ENCODE data around the gene UCK2. TPM values are rescaled to one million over a fixed set of nuclear protein-coding genes. Genes with fewer than 3 reads are reported as not detected.

The UCK2 gene
- total and polyA plus RNA-seq, 9 of the 15 experiments (the other 6 are each of a cell fraction or from before 2014, with no cell fraction given): 71.6 to 145 (median 95.8) TPM

DNA sequence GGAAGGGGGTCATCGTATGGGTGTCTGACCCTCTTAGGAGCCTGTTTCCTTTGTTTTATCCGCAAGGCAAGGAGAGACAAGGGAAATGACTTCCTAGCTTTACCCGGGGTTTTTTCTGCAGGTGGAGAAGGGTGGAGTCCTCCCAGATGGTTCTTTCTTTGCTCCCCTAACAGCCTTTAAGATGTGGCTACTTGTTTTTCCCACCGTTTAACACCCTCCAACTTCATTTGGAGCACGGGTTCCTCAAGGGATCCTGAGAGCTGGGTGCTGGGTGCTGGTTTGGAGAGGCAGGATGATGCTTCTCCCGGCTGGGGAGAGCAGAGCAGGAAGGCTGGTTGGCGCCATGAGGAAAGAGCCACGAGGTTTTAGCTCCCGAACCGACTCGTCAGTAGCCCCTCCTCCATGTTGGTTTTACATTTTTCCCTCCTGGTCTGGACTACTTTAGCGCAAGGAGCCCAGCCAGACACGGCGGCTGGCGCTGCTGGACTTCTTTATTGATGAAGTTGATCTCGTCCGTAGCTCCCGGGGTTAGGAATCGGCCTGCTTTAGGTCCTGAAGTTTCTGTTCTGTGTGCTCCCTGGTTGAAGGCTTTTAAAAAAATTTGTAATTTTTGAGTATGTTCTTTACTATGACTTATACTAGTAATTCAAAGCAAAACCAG is 1.4 kb downstream of the UCK2 start (continued):
- TF ChIP-seq, protein P1, sequence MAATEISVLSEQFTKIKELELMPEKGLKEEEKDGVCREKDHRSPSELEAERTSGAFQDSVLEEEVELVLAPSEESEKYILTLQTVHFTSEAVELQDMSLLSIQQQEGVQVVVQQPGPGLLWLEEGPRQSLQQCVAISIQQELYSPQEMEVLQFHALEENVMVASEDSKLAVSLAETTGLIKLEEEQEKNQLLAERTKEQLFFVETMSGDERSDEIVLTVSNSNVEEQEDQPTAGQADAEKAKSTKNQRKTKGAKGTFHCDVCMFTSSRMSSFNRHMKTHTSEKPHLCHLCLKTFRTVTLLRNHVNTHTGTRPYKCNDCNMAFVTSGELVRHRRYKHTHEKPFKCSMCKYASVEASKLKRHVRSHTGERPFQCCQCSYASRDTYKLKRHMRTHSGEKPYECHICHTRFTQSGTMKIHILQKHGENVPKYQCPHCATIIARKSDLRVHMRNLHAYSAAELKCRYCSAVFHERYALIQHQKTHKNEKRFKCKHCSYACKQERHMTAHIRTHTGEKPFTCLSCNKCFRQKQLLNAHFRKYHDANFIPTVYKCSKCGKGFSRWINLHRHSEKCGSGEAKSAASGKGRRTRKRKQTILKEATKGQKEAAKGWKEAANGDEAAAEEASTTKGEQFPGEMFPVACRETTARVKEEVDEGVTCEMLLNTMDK (IDR thresholded peaks at IDR 0.05; ENCODE audit: borderline replicate concordance, insufficient read depth, low read depth, low read length, poor library complexity, severe bottlenecking): no peak
- TF ChIP-seq TAF9B (IDR thresholded peaks at IDR 0.05; ENCODE audit: partially characterized antibody) (peak; percentile 86), NUFIP1 (IDR thresholded peaks at IDR 0.05; ENCODE audit: partially characterized antibody) (no peak), SETDB1 (IDR thresholded peaks at IDR 0.05; ENCODE audit: low read length) (no peak), NFRKB (IDR thresholded peaks at IDR 0.05; ENCODE audit: low read depth) (peak; percentile 95), DACH1 (IDR thresholded peaks at IDR 0.05; ENCODE audit: partially characterized antibody) (no peak), TCF7L2 (IDR thresholded peaks at IDR 0.05; ENCODE audit: low read depth, low read length) (no peak), SRSF1 (IDR thresholded peaks at IDR 0.05; ENCODE audit: low read depth, low read length) (no peak), MEIS2 (IDR thresholded peaks at IDR 0.05; ENCODE audit: partially characterized antibody) (no peak), EWSR1 (IDR thresholded peaks at IDR 0.05; ENCODE audit: borderline replicate concordance, low read depth, partially characterized antibody) (no peak), GATAD2A (IDR thresholded peaks at IDR 0.05) (no peak), FOXK2 (conservative IDR thresholded peaks at IDR 0.05 in 1 of 2, IDR thresholded peaks at IDR 0.05 in 1 of 2; ENCODE audit: low read depth in 2 of 2) (no peak; a peak in 1 of 4 replicates), ZFP36 (IDR thresholded peaks at IDR 0.05; ENCODE audit: low read depth, low read length, partially characterized antibody) (no peak), CHD2 (IDR thresholded peaks at IDR 0.05; ENCODE audit: low read depth, low read length) (0 out of 2 replicates have a peak, but pooled peaks have one; percentile 40), TARDBP (IDR thresholded peaks at IDR 0.05) (no peak), CBX8 (IDR thresholded peaks at IDR 0.05; ENCODE audit: borderline replicate concordance, extremely low read depth, low read depth, low read length, poor library complexity, severe bottlenecking) (no peak), CAMTA2 (CRISPR knock-in tag; conservative IDR thresholded peaks at IDR 0.05) (no peak), JUNB (CRISPR knock-in tag; conservative IDR thresholded peaks at IDR 0.05) (no peak), MCM7 (IDR thresholded peaks at IDR 0.05) (no peak), HMG20A (CRISPR knock-in tag; conservative IDR thresholded peaks at IDR 0.05) (no peak), SNRNP70 (optimal IDR thresholded peaks at IDR 0.05; ENCODE audit: low read depth, low read length) (no peak), KLF13 (tag; IDR thresholded peaks at IDR 0.05; ENCODE audit: borderline replicate concordance, low read depth) (no peak)
- TF ChIP-seq, protein P2, sequence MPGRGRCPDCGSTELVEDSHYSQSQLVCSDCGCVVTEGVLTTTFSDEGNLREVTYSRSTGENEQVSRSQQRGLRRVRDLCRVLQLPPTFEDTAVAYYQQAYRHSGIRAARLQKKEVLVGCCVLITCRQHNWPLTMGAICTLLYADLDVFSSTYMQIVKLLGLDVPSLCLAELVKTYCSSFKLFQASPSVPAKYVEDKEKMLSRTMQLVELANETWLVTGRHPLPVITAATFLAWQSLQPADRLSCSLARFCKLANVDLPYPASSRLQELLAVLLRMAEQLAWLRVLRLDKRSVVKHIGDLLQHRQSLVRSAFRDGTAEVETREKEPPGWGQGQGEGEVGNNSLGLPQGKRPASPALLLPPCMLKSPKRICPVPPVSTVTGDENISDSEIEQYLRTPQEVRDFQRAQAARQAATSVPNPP (IDR thresholded peaks at IDR 0.05; ENCODE audit: borderline replicate concordance, insufficient read depth, insufficient read length): no peak
- TF ChIP-seq, protein P3, sequence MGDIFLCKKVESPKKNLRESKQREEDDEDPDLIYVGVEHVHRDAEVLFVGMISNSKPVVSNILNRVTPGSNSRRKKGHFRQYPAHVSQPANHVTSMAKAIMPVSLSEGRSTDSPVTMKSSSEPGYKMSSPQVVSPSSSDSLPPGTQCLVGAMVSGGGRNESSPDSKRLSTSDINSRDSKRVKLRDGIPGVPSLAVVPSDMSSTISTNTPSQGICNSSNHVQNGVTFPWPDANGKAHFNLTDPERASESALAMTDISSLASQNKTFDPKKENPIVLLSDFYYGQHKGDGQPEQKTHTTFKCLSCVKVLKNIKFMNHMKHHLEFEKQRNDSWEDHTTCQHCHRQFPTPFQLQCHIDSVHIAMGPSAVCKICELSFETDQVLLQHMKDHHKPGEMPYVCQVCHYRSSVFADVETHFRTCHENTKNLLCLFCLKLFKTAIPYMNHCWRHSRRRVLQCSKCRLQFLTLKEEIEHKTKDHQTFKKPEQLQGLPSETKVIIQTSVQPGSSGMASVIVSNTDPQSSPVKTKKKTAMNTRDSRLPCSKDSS (IDR thresholded peaks at IDR 0.05; ENCODE audit: low read depth, partially characterized antibody): no peak
- TF ChIP-seq, protein P4, sequence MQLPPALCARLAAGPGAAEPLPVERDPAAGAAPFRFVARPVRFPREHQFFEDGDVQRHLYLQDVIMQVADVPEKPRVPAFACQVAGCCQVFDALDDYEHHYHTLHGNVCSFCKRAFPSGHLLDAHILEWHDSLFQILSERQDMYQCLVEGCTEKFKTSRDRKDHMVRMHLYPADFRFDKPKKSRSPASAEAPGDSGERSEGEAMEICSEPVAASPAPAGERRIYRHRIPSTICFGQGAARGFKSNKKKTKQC (CRISPR knock-in tag; IDR thresholded peaks at IDR 0.05): peak; percentile 71; the same call in 1 of the 2 replicates

Measured in K562 (cell line).